HepG2 (cell line): ENCODE results near the gene ZMYM4.

ENCODE experiments used
- CEBPB ChIP-seq: IDR thresholded peaks from 2 replicates; pipeline ENCODE4 v1.6.1; 2011; ENCODE audit warnings: low read depth, low read length, improper control_type of control experiment, borderline replicate concordance
- HCFC1 ChIP-seq: fragments of 150-350 bp; IDR thresholded peaks from 2 replicates; pipeline ENCODE4 v1.6.1; 2014; ENCODE audit warnings: low read depth, low read length
- HINFP ChIP-seq: sonication (generic); formaldehyde crosslinking; IDR thresholded peaks from 2 replicates; pipeline ENCODE4 v1.4.0; 2020; ENCODE audit warnings: low read depth, mild to moderate bottlenecking, missing genetic modification reagents
- IKZF4 ChIP-seq: sonication (generic); formaldehyde crosslinking; IDR thresholded peaks from 2 replicates; pipeline ENCODE4 v1.5.1; 2020; ENCODE audit warnings: borderline replicate concordance, mild to moderate bottlenecking, low read depth, missing genetic modification reagents; ENCODE audit errors: not compliant biosample characterization
- POLR2A ChIP-seq, 2 experiments: IDR thresholded peaks; 2 replicates each; pipeline ENCODE4 v1.6.1; 2011; ENCODE audit warnings: low read depth in 2 of 2, low read length in 2 of 2, mild to moderate bottlenecking in 1 of 2, moderate library complexity in 1 of 2; ENCODE audit not compliant: insufficient read depth in 1 of 2
- REST ChIP-seq, 2 experiments: IDR thresholded peaks; 2 replicates each; pipeline ENCODE4 v1.6.1; 2011 to 2012; ENCODE audit warnings: low read length in 2 of 2, borderline replicate concordance in 1 of 2, low read depth in 1 of 2, mild to moderate bottlenecking in 1 of 2, moderate library complexity in 1 of 2
- RFX5 ChIP-seq: IDR thresholded peaks from 2 replicates; pipeline ENCODE4 v1.6.1; 2011; ENCODE audit warnings: low read depth, low read length, improper control_type of control experiment
- SMARCE1 ChIP-seq: fragments of 450-650 bp; IDR thresholded peaks from 2 replicates; pipeline ENCODE4 v1.6.1; 2017; ENCODE audit warnings: borderline replicate concordance
- ZFP36 ChIP-seq: fragments of 150-350 bp; IDR thresholded peaks from 2 replicates; pipeline ENCODE4 v1.6.1; 2018; ENCODE audit warnings: borderline replicate concordance, low read length, low read depth; ENCODE audit not compliant: partially characterized antibody
- ZNF619 ChIP-seq: sonication (generic); formaldehyde crosslinking; IDR thresholded peaks from 2 replicates; pipeline ENCODE4 v1.4.0; 2020; ENCODE audit warnings: mild to moderate bottlenecking, missing genetic modification reagents

DNA sequence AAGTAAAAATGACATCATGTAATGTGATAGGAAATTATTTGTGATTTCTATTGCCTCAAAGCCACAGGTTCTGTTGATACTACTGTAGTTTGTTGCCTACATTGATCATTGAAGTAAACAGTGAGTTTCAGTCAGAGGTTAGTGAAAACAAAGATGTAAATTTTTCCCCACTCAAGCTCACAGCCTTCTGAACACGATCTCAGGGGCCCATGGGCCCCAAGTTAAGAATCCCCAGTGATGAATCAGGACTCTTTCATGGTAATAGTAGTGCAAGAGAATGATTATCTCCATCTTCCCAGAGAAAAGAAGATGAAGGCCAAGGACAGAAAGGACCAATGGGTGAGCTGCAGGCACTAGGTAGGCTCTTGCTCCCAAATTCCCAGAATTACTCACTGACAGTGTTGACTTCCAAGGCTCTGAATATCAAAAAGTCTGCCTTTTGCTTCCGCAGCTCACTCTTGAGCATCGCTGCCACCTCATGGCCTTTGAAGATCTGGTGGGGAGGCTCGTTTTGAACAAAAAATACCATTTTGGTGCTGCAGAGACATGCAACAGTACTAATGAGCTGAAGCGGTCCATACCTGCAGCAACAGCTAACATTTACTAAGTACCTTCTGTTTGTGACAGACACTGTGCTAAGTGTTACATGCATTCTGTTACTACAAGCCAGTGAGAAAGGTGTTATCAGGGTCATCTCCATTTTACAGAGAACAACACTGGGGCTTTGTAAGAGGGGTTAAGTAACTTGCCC, 175.4 kb downstream of the ZMYM4 start:
- no peak for TF ChIP-seq RFX5
- no peak for TF ChIP-seq ZNF619
- TF ChIP-seq IKZF4 (CRISPR knock-in tag): no peak
- TF ChIP-seq REST (IDR thresholded peaks at IDR 0.05; ENCODE audit: borderline replicate concordance in 1 of 2, low read depth in 1 of 2, low read length in 2 of 2): no peak
- no peak for TF ChIP-seq POLR2A (IDR thresholded peaks at IDR 0.05; ENCODE audit: insufficient read depth in 1 of 2, low read depth in 2 of 2, low read length in 2 of 2)
- no peak for TF ChIP-seq HINFP
- no peak for TF ChIP-seq ZFP36
- TF ChIP-seq HCFC1: no peak
- no peak for TF ChIP-seq CEBPB
- TF ChIP-seq SMARCE1: no peak
